NCI-H524 (cell line): ENCODE results near the gene TMEM171.

ENCODE experiments used
- DNase-seq, 2 experiments: peaks; one replicate each; lab custom pipeline; 2025; lab: John Stamatoyannopoulos, UW

The TMEM171 gene

DNA sequence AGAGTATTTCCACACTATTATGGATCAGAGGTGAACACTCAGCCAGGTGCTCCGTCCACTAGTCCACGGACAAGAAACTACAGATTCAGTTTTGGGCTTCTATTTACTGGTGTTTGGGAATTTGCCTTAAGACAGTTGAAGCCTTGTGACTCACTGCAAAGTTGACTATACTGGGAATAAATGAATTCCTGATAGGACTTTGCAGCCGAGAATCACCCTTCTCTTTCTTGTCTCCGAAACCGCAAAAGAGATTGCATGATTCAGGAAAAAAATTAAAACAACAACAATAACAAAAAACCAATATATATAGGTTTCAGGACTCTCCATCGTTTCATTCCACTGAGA is 716 bp downstream of the TMEM171 start:
- DNase-seq, result no peak

DNA sequence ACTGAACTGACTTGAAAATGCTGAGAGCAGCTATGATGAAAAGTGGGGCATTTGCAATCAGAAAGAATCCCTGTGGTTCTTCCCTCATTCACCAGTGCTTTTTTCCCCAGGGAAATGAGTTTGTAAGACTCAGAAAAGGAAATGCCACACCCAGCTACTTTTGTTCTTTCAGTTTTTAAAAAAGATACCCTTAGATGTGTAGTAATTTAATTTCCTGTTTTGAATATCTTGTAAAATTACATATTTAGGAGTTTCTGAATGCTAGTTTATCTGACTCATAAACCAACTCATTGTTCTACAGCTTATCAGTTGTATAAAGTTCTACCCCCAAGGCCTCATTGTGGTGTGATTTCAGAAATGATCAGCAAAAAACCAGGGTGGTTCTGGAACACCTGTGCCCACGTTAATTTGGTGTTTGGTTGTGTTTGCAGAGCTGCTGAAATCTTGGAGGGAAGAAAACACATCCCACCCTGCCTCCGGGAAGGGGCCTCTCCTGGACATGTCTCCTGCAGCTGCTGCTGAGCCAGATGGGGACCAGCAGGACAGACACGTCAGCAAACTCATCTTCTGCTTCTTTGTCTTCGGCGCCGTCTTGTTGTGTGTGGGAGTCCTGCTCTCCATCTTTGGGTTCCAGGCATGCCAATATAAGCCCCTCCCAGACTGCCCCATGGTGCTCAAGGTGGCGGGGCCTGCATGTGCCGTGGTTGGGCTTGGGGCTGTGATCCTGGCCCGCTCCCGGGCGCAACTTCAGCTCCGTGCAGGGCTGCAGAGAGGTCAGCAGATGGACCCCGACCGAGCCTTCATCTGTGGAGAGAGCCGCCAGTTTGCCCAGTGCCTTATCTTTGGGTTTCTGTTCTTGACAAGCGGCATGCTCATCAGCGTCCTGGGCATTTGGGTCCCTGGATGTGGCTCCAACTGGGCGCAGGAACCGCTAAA is 2.8 kb downstream of the TMEM171 start:
- no peak for DNase-seq

DNA sequence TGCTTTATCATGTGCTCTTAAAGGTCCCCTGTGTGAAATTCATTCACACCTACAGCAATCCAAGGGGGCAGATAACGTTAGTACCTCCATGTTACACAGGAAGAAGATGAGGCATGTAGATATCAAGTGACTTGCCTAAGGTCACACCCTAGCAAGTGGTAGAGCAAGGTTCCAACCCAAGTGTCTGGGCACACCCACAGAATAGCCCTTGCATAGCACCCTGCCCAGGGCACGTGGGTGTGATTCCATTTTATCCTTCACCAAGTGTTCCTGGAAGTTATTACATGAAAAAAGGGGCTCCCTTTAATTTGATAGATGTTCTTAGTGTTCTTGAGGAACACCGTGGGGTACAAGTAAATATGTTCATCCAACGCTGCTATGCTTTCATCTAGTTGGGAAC is 4.9 kb downstream of the TMEM171 start:
- DNase-seq, result no peak

DNA sequence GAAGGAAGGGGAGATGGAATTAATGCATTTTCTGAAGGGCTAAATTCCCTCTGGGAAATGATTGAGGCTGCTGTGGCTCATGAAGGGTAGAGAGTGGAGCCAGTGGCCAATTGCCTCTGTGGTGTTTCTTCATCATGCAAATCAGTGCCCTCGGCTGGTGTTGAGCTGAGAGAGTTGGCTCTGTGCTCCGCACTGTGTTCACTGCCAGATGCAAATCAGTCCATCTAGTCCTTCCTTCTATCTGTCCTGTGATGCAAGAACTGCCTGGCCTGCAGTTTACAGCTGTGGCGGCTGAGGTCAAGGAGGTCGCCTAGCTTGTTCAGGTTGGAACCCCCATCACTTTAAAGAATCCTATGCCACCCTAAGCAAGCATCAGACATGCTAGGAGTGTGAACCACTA is 6.0 kb downstream of the TMEM171 start:
- no peak for DNase-seq

DNA sequence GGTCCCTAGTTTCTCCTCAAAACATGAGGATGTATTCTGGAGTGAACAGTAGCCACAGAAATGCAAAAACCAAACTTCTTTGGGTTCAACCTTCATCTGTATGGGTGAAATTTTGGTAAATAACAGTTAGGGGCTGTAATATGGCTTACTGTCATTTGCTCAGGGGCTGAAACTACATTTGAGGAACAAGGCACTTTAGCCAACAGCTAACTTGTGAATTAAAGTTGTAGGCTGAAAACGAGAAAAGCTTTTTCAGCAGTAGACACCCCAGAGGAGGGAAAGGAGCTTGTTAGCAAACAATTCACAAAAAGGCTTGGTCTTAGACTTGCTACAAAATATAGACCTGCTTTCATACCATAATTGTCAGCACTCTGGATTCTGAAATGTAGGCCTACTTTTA is 6.6 kb downstream of the TMEM171 start:
- no peak for DNase-seq

DNA sequence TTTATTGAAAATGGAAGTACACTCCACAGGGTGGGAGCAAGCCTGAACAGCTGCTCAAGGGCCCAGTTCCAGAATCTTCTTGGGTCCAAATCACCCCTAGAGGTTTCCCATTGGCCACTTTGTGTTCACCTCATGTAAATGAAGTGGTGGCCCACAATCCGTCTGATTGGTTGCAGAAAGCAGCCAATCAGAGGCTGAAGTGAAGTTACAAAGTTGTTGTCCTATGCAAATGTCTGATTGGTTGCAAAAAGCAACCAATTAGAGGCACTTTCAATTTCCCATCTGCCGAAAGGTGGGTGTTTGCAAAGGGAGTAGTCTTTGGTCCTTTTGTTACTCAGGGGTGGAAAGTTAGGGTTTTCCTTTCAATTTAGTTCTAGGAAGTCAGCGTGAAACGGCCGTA is 8.8 kb downstream of the TMEM171 start:
- no peak for DNase-seq

DNA sequence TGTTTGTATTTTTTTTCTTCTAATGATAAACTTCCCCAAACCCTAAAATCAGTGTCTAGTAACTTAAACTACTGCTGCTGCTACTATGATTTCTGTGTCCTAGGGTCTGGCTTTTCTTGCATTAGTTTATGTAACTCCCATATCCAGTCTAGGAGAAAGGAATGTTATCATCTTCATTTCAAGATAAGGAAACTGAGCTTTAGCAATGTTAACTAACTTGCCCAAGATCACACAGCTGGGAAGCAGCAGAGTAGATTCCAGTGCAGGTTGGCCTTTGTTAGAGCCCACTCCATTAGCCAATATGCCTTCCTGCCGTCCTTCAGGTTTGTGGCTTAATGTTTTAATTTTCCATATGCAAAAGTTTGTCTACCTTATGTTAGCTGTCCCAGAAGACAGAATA is 10.4 kb downstream of the TMEM171 start:
- DNase-seq, result no peak

DNA sequence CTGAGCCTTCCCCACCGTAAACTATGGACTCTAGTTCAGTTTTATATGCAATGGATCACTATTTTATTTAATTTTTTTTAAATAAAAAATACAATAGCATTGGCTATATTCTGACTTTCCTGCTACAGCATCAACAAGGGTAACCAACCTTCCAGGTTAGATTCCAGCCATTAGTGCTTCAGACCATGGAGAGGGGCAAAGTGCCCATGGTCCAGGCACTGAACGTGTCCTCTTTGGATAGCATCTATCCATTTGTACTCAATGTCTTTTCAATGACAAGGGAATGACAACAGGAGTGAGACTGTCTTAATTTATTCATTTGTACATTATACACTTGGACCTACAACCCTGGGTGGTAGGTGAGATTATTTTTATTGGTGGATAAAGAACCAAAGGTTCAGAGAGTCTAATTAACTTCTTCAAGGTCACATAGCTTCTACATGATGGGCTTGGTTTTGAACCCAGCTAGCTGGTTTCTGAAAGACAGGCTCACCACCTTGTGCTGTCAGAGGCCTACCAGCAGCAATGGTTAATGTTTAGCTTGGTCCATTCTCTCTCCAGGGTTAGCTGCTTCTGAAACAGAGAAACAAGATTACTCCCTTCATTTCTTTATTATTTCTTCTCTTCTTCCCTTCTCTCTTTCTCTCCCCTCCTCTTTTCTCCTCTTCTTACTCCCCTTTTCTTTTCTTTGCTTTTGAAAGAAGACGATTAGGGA is 11.5 kb downstream of the TMEM171 start:
- DNase-seq, result no peak

DNA sequence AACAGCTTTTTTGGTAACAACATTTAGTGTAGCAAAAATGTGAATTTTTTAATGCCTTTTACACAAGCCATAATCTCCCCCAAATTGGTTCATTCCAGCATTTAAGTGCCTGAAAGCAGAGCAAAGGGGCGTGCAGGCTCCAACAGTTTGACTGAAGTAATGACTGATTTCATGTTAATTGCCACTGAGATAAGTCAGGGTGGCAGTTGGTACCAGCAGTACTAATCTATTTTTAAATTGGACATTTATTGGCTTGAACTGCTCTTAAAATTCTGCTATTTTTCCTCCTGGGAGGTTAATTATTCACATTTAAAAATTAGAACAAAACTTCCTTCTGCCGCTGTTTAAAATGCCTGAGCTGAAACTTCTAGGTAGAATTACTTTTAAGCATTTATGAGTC is 12.4 kb downstream of the TMEM171 start:
- no peak for DNase-seq

DNA sequence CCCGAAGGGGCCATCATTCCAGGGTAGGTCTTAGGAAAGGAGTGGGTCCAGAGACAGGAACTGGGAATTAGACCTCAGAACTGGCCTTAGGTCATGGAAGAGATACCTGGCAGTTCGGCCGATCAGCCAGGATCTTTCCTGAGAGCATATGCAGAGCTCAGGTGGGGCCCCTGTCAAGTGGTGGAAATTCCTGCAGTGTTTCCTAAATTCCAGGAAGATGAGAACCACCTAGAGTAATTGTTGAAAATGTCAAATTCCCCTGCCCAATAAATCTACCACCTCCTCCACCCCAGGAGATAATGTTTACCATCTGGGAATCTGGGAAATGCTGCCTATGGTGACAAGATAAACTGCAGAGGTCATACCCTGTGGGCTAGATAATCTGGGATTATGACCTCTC is 14.6 kb downstream of the TMEM171 start:
- DNase-seq, result no peak

DNA sequence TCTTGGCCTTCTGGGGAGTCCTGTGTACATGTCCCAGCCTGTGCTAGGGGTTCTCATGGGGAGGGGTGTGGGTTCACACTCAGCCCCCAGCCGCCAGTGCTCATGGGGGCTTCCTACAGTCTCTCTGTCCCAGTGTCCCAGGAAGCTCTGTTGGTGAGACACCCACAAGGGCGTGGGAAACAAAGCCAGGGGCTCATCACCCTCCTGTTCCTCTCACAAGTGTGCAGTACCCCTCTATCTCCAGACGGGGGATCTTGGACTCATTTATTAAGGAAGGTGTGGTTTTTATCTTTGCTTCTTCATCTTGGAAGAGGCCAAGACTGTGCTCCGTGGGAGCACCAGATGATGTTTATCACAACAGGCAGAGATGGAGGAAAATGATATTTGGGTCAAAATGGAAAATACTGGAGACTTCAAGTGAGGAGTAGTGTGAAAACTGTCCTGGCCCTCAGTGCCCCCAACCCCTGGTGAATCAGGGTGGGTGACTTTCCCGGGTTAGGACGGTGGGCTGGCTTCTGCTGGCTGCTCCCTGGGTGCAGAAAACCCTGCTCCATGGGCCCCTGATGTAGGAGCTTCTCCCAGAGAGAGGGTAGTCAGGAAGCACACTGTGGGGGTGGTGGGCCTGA is 15.2 kb downstream of the TMEM171 start:
- peak in 1 of 2 experiments; percentile 18 for DNase-seq

DNA sequence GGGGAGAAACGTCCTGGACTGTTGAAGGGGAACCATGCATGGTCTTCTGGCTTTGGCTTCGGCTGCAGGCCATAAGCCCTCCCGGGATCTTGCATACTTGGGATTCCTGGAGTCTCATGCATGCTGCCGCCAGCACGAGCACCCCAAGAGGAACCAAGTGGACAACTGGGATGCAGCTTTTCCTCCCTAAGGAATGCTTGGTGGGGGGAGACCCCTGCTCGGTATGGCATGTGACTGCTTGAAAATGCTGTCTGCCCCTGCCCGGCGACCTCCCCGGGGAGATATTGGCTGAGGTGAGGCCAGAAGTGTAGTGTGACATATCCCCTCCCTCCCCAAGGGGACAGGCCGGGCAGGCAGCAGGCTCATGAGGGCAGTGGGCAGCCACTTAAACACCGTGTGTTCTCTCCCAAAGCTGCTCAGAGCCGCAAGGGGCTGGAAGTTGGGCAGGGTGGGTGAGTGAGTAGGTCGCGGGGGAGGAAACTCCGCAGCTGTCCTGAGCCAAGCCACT is 15.7 kb downstream of the TMEM171 start:
- DNase-seq, result no peak

DNA sequence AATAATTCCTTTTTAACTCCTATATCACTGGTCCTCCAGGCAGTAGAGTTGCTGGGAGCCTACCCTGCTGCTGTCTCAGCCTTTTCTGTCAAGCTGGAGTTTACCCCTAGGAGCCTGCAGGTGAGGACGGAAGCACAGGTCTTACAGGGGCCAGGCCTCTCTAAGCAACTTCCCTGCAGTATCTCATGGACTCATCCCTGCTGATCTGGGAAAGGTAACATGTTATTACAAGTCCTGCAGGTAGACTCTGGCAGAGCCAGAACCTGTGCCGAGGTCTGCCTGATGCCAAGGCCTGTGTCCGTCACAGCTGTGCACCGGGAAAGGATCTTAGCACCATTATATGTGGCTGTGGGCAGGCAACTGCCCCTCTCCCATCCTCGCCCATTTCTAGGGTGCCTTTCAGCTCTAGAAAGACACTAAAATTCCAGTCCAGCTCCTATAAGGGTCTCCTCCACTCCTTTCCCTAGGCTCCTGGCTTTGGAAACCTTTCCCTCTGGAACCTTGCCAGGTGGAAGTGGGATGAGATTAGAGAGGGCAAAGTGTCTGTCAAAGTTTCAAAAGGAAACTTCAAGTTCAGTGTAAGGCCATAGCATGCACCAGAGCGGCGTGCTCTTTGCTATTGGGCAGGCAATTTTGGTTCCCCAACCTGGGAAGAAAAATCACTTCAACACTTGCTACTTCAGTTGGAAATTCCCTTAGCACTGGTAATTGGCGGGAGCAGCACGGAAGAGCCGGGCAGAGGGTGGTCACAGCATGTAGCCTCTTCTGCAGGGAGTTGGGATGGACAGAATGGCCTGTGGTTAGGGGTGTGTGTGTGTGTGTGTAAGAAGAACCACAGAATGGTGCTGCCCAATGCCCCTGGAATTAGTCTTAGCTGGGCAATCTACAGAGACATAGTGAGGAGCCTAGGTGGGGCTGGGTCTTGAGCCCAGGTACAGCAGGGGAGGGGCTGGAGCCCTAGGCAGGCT is 17.5 kb downstream of the TMEM171 start:
- no peak for DNase-seq

DNA sequence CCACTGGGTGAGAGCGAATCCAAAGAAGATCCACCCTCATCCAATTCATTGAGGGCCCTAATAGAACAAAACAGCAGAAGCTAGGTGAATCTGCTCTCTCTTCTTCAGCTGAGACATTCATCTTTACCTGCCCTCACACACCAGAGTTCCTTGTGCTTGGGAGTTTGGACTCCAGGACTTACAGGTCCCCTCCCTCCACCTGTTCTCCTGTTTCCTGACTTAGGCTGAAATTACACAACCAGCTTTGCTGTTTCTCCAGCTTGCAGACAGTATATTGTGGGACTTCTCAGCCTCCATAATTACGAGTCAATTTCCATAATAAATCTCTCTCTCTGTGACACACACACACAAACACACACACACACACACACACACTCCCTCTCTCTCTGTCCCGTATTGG is 19.1 kb downstream of the TMEM171 start:
- DNase-seq, result no peak

DNA sequence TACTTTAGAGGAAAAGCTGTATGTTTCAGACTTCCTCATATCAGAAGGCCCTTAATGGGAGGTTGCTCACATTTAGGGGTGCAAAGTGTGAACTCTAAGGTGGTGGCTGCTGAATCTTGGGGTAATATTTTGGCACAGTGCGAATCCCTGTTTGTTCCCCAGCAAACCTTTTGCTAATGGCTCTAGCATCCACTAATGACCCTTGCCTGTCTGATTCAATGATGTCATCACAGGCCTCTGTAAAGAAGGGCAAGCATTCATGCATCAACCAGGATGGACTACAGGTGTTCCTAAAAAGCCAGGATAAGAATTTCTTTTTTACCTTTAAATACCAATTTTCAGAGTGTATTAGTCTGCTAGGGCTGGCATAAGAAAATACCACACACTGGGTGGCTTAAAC is 20.4 kb downstream of the TMEM171 start:
- DNase-seq, result no peak

DNA sequence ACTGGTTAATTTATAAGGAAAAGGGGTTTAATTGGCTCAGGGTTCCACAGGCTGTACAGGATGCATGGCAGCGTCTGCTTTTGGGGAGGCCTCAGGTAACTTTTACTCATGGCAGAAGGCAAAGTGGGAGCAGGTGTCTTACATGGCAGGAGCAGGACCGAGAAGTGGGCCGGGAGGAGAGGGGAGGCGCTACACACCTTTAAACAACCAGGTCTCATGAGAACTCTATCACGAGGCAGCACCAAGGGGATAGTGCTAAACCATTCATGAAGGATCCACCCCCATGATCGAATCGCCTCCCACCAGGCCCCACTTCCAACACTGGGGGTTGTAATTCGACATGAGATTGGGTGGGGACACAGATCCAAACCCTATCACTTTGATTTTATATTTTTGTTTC is 21.7 kb downstream of the TMEM171 start:
- no peak for DNase-seq

DNA sequence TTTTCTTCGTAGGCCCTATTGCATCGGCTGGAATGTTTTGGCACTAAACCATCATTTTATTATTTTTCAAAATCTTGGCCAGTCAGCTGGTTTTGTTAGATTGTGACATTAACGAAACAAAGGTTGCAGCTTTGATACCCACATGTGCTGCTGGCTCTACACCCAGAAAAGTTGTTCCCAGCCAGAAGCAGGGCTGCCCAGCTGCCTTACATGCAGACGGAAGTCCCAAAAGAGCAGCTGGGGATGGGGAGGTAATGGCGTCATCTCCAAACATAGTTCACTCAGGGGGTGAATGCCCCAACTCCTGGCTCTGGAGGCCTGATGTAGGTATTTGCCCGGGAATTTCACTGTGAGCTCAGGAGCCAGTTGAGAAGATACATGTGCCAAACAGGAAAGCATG is 23.3 kb downstream of the TMEM171 start:
- no peak for DNase-seq

DNA sequence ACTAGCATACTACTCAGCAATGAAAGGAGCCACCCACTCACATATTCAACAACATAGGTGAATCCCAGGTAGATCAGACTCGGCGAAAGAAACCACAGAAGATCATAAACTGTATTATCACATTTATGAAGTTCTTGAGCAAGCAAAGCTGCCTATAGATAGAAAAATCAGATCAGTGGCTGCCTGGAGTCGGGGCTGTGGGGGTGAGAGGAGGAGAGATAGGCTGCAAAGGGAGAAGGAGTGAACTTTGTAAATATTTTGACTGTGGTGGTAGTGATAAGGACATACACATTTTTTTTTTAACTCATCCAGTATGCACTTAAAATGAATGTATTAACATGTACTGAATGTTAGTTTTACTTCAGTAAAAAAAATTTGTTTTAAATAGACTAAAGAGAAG is 29.2 kb downstream of the TMEM171 start:
- no peak for DNase-seq

DNA sequence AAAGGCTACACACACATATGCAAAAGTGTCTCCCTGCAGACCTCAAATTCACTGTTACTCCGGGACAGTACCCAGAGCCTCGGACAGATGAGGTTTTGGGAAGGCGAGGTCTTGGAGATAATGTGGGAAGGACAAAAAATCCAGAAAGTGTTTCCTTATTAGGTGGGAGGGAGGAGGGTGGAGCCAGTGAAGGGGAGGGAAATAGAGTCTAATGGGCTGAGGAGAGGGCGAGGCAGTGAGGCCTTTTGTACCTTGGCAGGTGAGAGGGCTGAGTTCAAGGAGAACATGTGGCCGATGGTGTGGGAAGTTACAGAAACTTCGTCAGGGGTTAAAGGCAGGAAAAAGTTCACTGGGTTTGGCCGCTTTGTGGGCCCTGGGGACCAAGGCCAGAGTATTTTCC is 30.5 kb downstream of the TMEM171 start:
- no peak for DNase-seq

DNA sequence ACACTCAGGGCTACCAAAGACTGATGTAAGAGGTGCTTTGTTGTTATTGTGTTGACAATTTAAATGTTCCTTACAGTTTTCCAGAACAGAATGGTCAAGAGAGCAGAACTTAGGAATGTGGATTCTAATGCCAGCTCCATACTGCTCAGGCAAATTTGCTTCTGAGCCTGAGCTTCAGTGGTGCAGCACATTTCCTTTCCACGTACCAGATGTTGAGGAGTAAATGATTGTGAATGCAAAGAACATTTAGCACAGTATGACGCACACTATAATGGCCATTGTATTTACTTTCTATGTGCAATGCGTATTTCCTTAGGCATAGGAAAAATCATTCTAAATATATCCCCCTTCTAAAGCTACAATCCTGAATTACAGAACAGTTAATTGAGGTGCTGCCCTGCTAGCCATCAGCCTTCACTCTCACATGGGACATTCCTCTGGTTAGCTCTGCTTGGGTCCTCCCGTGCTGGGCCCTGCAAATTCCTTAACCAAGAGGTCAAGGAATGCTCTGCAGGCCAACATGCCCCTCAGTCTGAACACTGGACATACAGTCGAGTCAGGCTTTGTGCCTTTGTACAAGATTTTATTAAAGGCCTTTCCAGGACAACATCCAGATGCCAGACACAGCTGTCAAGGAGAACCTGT is 31.5 kb downstream of the TMEM171 start:
- no peak for DNase-seq
